Naive thymus-derived CD8-positive, alpha-beta T cell (primary cell): ENCODE results near the gene MGA. TPM values are rescaled to one million over a fixed set of nuclear protein-coding genes. Genes with fewer than 3 reads are reported as not detected.

Source experiments
- ATAC-seq, 2 donors: fragments of 150-1000 bp; cut with Tn5 transposase in 1 of 2; sonication (Bioruptor Pico), chemical (Tn5 transposase) in 1 of 2; 1 replicate in 1 of 2; 2 replicates in 1 of 2; pipeline ENCODE4 v1.10.0; 2021; ENCODE audit warnings: mild to moderate bottlenecking in 2 of 2, moderate library complexity in 2 of 2
- POLR2A ChIA-PET: fragments of 350-600 bp; sonication (Branson Sonifier 250); formaldehyde crosslinking; loops from one replicate; lab custom pipeline; 2021; ENCODE audit warnings: antibody characterized with exemption; lab: Charles Lee
- DNase-seq, 10 donors: peaks; one replicate each; pipeline versions ENCODE4 v3.0.0 to v3.0.0-alpha.2; 2020 to 2022
- H3K27ac Mint-ChIP-seq, 10 donors: one replicate each; pipeline ENCODE4 v1.8.0; 2020 to 2022; ENCODE audit warnings: mild to moderate bottlenecking in 10 of 10, mixed read lengths in 10 of 10, moderate library complexity in 4 of 10, inconsistent platforms in 1 of 10
- H3K27me3 Mint-ChIP-seq, 5 donors: one replicate each; pipeline ENCODE4 v1.8.0; 2021 to 2022; ENCODE audit warnings: mixed read lengths in 5 of 5
- H3K36me3 Mint-ChIP-seq, 3 donors: one replicate each; pipeline ENCODE4 v1.8.0; 2020 to 2022; ENCODE audit warnings: mixed read lengths in 3 of 3, mild to moderate bottlenecking in 2 of 3, inconsistent platforms in 1 of 3
- H3K4me1 Mint-ChIP-seq, 4 donors: one replicate each; pipeline ENCODE4 v1.8.0; 2021 to 2022; ENCODE audit warnings: mixed read lengths in 4 of 4
- H3K4me3 Mint-ChIP-seq, 10 donors: one replicate each; pipeline ENCODE4 v1.8.0; 2020 to 2022; ENCODE audit warnings: mild to moderate bottlenecking in 10 of 10, mixed read lengths in 10 of 10, moderate library complexity in 6 of 10, inconsistent platforms in 1 of 10
- H3K9me3 Mint-ChIP-seq, 9 donors: one replicate each; pipeline ENCODE4 v1.8.0; 2020 to 2022; ENCODE audit warnings: mixed read lengths in 9 of 9, mild to moderate bottlenecking in 3 of 9, inconsistent platforms in 1 of 9, moderate library complexity in 1 of 9
- microRNA-seq: library from miRNA; unstranded; fragments of <30 nt; microRNA quantifications from one replicate; pipeline ENCODE4 v1.2.0, GENCODE V29; 2022; ENCODE audit warnings: borderline microRNAs expressed
- polyA plus RNA-seq, 3 donors: library from polyadenylated mRNA; unstranded; fragments of 300-500 nt; fragmentation: Illumina TruSeq; gene quantifications; one replicate each; pipeline ENCODE4 v1.2.3, GENCODE V29; 2021
- total RNA-seq, 8 experiments: library from RNA in 2 of 8; stranded (reverse) in 2 of 8; gene quantifications; one replicate each; pipeline ENCODE4 v1.2.3 and lab custom pipeline; 2021 to 2026

The MGA gene
- total and polyA plus RNA-seq, 5 experiments from 2014 or later = 12.2 to 67.6 (median 20.6) TPM

DNA sequence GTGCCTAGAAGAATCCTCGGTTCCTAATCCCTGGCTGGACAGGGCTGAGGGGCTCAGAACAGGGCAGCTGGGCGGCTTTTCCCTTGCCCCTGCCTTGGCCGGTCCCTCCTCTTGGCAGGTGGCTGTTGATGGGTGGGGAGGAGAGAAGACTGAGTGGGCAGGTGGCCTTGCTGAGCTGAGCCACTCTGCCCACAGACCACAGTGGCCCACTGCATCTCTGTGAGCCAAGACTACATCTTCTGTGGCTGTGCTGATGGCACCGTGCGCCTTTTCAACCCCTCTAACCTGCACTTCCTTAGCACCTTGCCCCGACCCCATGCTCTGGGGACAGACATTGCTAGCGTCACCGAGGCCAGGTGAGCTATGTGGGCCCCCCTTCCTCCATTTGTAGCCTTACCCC is 153.2 kb downstream of the MGA start:
- Mint-ChIP-seq H3K4me3 (no peak overlapping the region), H3K27ac (peak overlapping the region in 1 of 10 donors; percentile 27), H3K36me3 (peaks cover 5 to 46% (median 12%) of the 10 kb centered on the region in 3 donors), H3K27me3 (no peaks in the 10 kb centered on the region), H3K9me3 (no peaks in the 10 kb centered on the region), H3K4me1 (peaks cover 9 to 21% (median 20%) of the 10 kb centered on the region in 4 donors)
- no peak for ATAC-seq
- DNase-seq = no peak
- POLR2A ChIA-PET = interaction anchor here (1.1 to 4.5 kb wide), 2 partner anchors 12 to 39 kb away, joined by 3 to 37 read pairs; partner anchors contain the start of gene MAPKBP1

DNA sequence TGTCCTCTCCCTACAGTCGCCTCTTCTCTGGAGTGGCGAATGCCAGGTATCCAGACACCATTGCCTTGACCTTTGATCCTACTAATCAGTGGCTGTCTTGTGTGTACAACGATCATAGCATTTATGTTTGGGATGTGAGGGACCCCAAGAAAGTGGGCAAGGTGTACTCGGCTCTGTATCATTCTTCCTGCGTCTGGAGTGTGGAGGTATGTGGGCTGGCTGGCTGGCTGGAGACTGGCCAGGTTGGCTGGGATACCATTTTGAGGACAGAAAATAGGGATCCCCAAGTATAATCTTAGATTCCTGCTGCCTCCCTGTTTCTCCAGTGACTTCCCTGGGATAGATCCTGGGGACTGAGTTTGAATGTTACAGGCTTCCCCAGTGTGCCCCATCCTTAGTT is 154.3 kb downstream of the MGA start:
- H3K36me3 Mint-ChIP-seq = peaks cover 5 to 54% (median 15%) of the 10 kb centered on the region in 3 donors
- ATAC-seq (no peak), DNase-seq (no peak)
- no peaks in the 10 kb centered on the region for H3K9me3 Mint-ChIP-seq
- POLR2A ChIA-PET = interaction anchor here (1.1 kb wide), 1 partner anchor 11 kb away, joined by 3 read pairs; no protein-coding TSS in a partner anchor
- no peak overlapping the region for H3K27ac Mint-ChIP-seq
- no peak overlapping the region for H3K4me3 Mint-ChIP-seq
- H3K4me1 Mint-ChIP-seq = peaks cover 8 to 19% (median 16%) of the 10 kb centered on the region in 4 donors
- no peaks in the 10 kb centered on the region for H3K27me3 Mint-ChIP-seq

DNA sequence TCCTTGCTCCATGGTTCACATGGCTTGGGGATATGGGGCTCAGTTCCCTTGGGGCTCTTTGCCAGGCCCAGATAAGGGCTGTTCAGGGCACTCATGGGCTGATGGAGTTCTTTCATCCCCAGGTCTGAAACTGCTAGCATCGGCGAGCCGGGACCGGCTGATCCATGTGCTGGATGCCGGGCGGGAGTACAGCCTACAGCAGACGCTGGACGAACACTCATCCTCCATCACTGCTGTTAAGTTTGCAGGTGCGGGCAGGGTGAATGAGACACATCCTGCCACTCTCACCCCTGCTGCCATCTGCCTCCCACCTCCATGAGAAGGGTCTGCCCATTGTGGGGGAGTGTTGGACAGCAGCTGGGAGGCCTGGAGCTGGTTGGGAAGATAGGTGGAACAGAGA is 156.6 kb downstream of the MGA start:
- POLR2A ChIA-PET = interaction anchor here (0.6 kb wide), 1 partner anchor 174 kb away, joined by 4 read pairs; no protein-coding TSS in a partner anchor

DNA sequence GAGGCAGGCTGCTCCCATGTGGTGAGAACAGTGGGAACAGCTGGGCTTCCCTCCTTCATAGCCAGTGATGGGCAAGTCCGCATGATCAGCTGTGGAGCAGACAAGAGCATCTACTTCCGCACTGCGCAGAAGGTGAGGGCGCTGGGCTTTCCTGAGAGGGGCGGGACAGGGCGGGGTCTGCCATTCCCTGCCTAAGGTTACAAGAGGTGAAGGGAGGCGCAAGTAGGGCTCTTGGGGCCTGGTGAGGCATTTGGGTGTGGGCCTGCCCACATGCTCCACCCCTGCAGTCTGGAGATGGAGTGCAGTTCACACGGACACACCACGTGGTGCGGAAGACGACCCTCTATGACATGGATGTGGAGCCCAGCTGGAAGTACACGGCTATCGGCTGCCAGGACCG is 157.1 kb downstream of the MGA start:
- POLR2A ChIA-PET = interaction anchor here (0.6 kb wide), 2 partner anchors 91 to 175 kb away, joined by 3 to 4 read pairs; no protein-coding TSS in a partner anchor

More for the DNA sequence above, 156.6 kb downstream of the MGA start:
- DNase-seq (no peak), ATAC-seq (no peak)
- no peaks in the 10 kb centered on the region for H3K9me3 Mint-ChIP-seq
- H3K4me3 Mint-ChIP-seq = no peak overlapping the region
- H3K27me3 Mint-ChIP-seq = no peaks in the 10 kb centered on the region
- peaks cover 5 to 68% (median 17%) of the 10 kb centered on the region in 3 donors for H3K36me3 Mint-ChIP-seq
- peaks cover 0 to under 1% (median 0%) of the 10 kb centered on the region in 4 donors for H3K4me1 Mint-ChIP-seq
- H3K27ac Mint-ChIP-seq = no peak overlapping the region

DNA sequence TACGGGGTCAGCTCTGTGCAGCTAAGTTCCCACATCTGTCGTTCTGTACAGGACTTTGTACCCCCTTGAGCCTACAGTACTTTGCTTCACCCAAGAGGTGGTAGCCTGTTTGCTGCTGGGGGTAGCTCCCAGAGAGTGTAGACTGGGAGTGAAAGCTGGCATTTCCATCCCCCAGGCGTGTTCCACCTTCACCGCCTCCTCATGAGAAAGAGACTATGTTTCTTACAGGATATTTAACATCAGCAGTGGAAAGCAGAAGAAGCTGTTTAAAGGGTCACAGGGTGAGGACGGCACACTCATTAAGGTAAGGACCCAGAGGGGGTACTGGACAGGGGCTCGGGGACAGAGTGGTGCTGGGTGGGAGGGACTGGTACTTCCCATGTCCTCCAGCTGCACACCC is 157.6 kb downstream of the MGA start:
- Mint-ChIP-seq H3K36me3 (peaks cover 5 to 71% (median 20%) of the 10 kb centered on the region in 3 donors), H3K27me3 (no peaks in the 10 kb centered on the region), H3K4me1 (no peaks in the 10 kb centered on the region), H3K4me3 (no peak overlapping the region), H3K27ac (no peak overlapping the region), H3K9me3 (no peaks in the 10 kb centered on the region)
- POLR2A ChIA-PET = interaction anchor here (0.6 kb wide), 1 partner anchor 91 kb away, joined by 3 read pairs; no protein-coding TSS in a partner anchor
- DNase-seq (no peak), ATAC-seq (no peak)

More for the DNA sequence above, 157.1 kb downstream of the MGA start:
- peaks cover 5 to 68% (median 17%) of the 10 kb centered on the region in 3 donors for H3K36me3 Mint-ChIP-seq
- ATAC-seq (no peak), DNase-seq (no peak)
- H3K27ac Mint-ChIP-seq = no peak overlapping the region
- no peaks in the 10 kb centered on the region for H3K27me3 Mint-ChIP-seq
- H3K9me3 Mint-ChIP-seq = no peaks in the 10 kb centered on the region
- H3K4me3 Mint-ChIP-seq = no peak overlapping the region
- H3K4me1 Mint-ChIP-seq = no peaks in the 10 kb centered on the region

DNA sequence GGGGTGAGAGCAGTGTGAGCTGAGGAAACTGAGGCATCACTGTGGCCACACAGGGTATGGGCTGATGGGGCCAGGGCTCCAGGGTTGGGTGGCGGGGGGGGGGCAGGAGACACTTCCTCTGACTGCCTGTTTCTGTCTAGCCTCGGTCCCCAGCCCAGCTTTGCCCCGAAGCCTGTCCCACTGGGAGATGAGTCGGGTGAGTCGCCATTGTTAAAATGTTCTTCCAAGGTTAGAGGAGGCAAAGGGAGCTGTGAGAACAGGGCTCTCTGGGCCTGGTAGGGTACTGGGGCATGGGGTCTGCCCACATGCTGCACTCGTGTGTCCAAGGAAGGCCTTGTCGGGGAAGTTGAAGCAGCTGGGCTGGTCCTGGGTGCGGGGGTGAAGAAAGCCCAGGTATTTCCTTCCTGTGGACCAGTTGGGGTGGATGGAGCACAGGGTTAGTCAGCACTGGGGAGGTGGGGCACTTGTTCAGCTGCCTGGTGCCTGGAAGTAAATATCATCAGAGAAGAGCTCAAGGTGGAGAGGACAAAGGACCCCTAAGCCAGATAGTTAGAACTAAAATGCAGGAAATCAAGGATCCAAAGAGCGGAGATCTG is 159.3 kb downstream of the MGA start:
- H3K9me3 Mint-ChIP-seq = no peaks in the 10 kb centered on the region
- POLR2A ChIA-PET = interaction anchor here (0.6 kb wide), 1 partner anchor 215 kb away, joined by 4 read pairs; no protein-coding TSS in a partner anchor
- H3K36me3 Mint-ChIP-seq = peaks cover 5 to 62% (median 18%) of the 10 kb centered on the region in 3 donors
- no peaks in the 10 kb centered on the region for H3K4me1 Mint-ChIP-seq
- peak overlapping the region in 2 of 10 donors; percentile 13 to 55 for H3K27ac Mint-ChIP-seq
- DNase-seq (no peak), ATAC-seq (no peak)
- no peak overlapping the region for H3K4me3 Mint-ChIP-seq
- no peaks in the 10 kb centered on the region for H3K27me3 Mint-ChIP-seq

DNA sequence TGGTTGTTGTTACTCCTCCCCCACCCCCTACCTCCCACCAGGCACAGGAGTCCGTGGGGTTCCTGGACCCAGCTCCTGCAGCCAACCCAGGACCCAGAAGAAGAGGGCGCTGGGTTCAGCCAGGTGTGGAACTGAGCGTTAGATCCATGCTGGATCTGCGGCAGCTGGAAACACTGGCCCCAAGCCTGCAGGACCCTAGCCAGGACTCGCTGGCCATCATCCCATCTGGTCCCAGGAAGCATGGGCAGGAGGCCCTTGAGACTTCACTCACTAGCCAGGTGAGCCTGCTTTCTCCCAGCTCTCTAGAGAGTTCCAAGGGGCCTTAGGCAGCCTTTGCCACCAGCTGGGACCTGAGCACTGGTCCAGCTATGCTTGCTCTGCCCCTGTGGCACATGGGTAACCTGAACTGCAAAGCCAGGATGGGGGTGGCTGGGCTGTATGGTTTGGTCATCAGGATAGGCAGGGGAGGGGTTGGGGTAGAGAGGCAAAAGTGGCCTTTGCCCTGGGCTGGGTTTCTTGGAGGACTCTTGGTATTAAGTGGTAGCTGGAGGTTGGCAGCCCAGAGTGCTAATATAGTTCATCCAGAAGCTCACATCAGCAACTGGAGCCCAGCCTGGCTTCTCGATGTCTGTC is 160.7 kb downstream of the MGA start:
- no peak for ATAC-seq
- POLR2A ChIA-PET = interaction anchor here (1.3 kb wide), 1 partner anchor 47 kb away, joined by 5 read pairs; the partner anchor contains the start of gene MAPKBP1
- peaks cover 4 to 52% (median 18%) of the 10 kb centered on the region in 3 donors for H3K36me3 Mint-ChIP-seq
- no peaks in the 10 kb centered on the region for H3K4me1 Mint-ChIP-seq
- no peak overlapping the region for H3K4me3 Mint-ChIP-seq
- H3K27ac Mint-ChIP-seq = peak overlapping the region in 2 of 10 donors; percentile 49 to 55
- H3K9me3 Mint-ChIP-seq = no peaks in the 10 kb centered on the region
- H3K27me3 Mint-ChIP-seq = no peaks in the 10 kb centered on the region
- DNase-seq = no peak

DNA sequence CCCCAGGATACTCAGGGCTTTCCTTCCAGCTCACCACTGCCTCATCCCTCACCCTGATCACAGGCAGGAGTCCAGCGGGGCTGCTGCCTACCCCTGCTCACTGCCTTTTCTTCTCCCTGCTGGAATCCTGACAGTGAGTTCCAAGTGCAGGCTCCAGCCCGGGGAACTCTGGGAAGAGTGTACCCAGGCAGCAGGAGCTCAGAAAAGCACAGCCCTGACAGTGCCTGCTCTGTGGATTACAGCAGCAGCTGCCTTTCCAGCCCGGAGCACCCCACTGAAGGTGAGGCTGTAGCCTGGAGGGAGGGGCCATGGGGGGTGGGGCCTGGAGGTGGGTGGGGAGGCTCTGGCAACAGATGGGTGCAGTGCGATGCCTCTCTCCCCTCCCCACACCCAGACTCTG is 161.6 kb downstream of the MGA start:
- no peak for DNase-seq
- no peaks in the 10 kb centered on the region for H3K9me3 Mint-ChIP-seq
- no peaks in the 10 kb centered on the region for H3K27me3 Mint-ChIP-seq
- peaks cover 4 to 6% (median 4%) of the 10 kb centered on the region in 4 donors for H3K4me1 Mint-ChIP-seq
- no peak overlapping the region for H3K4me3 Mint-ChIP-seq
- ATAC-seq = no peak
- H3K36me3 Mint-ChIP-seq = peaks cover 0 to 43% (median 18%) of the 10 kb centered on the region in 3 donors
- peak overlapping the region in 2 of 10 donors; percentile 67 to 69 for H3K27ac Mint-ChIP-seq
- POLR2A ChIA-PET = interaction anchor here (1.3 kb wide), 1 partner anchor 48 kb away, joined by 5 read pairs; the partner anchor contains the start of gene MAPKBP1

DNA sequence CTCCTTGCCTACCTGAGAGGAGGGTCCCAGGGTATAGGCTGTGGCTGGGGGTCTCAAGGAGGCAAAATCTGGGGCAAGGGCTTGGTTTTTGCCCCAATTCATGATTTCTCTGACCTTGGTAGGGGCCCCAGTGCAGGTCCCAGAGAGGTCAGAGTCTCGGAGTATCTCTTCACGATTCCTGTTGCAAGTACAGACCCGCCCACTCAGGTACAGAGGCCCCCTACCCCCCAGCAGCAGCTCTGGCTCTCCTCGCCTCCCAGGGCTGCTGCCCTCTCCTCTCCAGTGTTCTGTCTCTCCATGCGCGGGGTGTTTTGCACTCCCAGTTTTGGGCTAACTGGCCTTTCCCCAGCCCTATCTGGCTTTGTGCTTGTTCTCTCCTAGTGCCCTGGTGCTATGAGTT is 162.3 kb downstream of the MGA start:
- H3K4me1 Mint-ChIP-seq = peaks cover 4 to 7% (median 4%) of the 10 kb centered on the region in 4 donors

More for the DNA sequence above, 162.3 kb downstream of the MGA start:
- Mint-ChIP-seq H3K4me3 (no peak overlapping the region), H3K27me3 (no peaks in the 10 kb centered on the region), H3K9me3 (no peaks in the 10 kb centered on the region), H3K36me3 (peaks cover 0 to 37% (median 12%) of the 10 kb centered on the region in 3 donors), H3K27ac (no peak overlapping the region)
- ATAC-seq (no peak), DNase-seq (no peak)
- POLR2A ChIA-PET = interaction anchor here (1.3 kb wide), 1 partner anchor 48 kb away, joined by 5 read pairs; the partner anchor contains the start of gene MAPKBP1

Small RNA genes lying within 50 kb of the gene (microRNA-seq; reads per million reads assigned to microRNA genes)
- not detected for gene MIR626

Other genes with a start within 250 kb of the MGA start
- 10 to 100 TPM; 34.4 to 36.3 TPM for gene RTF1, start 243.3 kb upstream of the MGA start, total RNA-seq
- 10 to 100 TPM; 17.1 to 21.7 (median 19.2) TPM for gene RTF1, start 243.3 kb upstream of the MGA start, polyA plus RNA-seq
- not detected for gene ITPKA, start 166.5 kb upstream of the MGA start, total RNA-seq
- not detected for gene ITPKA, start 166.5 kb upstream of the MGA start, polyA plus RNA-seq
- gene LTK, start 146.6 kb upstream of the MGA start, total RNA-seq = under 1 TPM; 0.18 to 0.22 TPM
- gene LTK, start 146.6 kb upstream of the MGA start, polyA plus RNA-seq = not detected
- gene RPAP1, start 116.1 kb upstream of the MGA start, total RNA-seq = 10 to 100 TPM; 59.1 to 60.0 TPM
- 10 to 100 TPM in 2 of 3 donors, 1 to 10 TPM in 1; 8.0 to 19.8 (median 12.2) TPM for gene RPAP1, start 116.1 kb upstream of the MGA start, polyA plus RNA-seq
- gene TYRO3, start 101.2 kb upstream of the MGA start, total RNA-seq = under 1 TPM in 1 of 2 experiments, not detected in 1; 0.05 TPM
- not detected for gene TYRO3, start 101.2 kb upstream of the MGA start, polyA plus RNA-seq
- 10 to 100 TPM; 36.0 to 39.8 TPM for gene MAPKBP1, start 114.1 kb downstream of the MGA start, total RNA-seq
- gene MAPKBP1, start 114.1 kb downstream of the MGA start, polyA plus RNA-seq = 1 to 10 TPM; 1.5 to 4.0 (median 2.4) TPM
- gene JMJD7, start 167.7 kb downstream of the MGA start, total RNA-seq = 10 to 100 TPM; 60.2 to 81.4 TPM
- gene JMJD7, start 167.7 kb downstream of the MGA start, polyA plus RNA-seq = 10 to 100 TPM; 19.1 to 22.6 (median 20.8) TPM
- gene PLA2G4B, start 178.4 kb downstream of the MGA start, total RNA-seq = 10 to 100 TPM; 40.1 to 64.9 TPM
- gene PLA2G4B, start 178.4 kb downstream of the MGA start, polyA plus RNA-seq = 1 to 10 TPM in 2 of 3 donors, under 1 TPM in 1; 0.82 to 2.9 (median 1.1) TPM
- gene SPTBN5, start 233.6 kb downstream of the MGA start, total RNA-seq = under 1 TPM; 0.81 to 0.96 TPM
- gene SPTBN5, start 233.6 kb downstream of the MGA start, polyA plus RNA-seq = under 1 TPM in 1 of 3 donors, not detected in 2; 0.02 TPM